Measurements from ENCODE around the gene ZGPAT.
"Not testable (repeated sequence)": the region's sequence is repeated elsewhere in the genome, so short reads cannot be mapped to it uniquely, and the experiment has no call there.

The ZGPAT gene

DNA sequence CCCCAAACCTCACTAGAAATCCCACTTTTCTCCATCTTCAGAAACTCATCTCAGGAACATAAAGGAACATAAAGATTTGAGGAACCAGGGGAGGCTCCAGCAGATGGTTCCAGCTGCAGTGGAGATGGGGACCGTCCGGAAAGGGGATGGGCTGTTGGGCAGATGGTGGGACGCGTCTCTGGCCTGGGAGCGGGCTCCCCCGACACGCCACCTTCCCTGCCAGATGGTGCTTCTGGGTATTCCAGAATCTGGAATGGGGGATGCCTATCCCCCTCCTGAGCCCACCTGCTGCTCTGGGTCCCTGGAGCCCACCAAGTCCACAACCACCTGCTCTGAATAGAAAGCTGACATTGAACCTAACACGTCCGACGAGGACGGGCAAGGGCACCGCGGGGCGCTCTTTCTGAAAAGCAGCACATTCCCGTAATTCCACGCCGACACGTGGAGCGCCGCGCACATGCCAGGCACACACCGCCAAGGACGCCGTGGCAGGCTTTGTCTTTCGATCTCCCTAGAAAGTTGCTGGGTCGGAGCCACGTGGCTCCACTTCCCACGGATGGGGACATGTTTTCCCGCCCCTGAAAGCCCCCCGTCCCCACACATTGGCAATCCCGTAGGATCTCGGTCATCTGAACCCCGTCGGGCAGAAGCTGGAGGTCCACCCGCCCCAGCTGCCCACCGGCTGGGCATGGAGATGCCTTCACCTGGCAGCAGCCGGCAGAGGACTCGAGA, 59.0 kb downstream of the ZGPAT start:
- DNase-seq = no peak

DNA sequence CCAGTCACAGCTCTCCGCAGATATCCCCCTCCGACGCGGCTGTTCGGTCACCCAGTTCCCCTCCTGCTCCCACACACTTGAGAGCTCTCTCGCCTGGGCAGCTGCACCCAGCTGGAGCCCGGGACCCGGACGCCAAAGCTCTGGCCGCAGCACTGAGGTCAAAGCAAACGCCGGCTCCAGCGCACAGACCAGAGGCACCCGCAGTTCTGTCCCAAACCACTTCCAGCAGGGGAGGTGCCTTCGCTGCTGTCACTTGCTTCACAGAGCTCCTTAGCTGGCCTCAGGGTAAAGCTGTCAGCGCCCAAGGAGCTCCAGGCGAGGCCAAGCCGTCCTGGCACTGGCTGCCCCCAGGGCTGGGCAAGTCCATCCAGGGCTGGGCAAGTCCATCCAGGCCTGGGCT, 59.6 kb downstream of the ZGPAT start:
- no peak for DNase-seq

DNA sequence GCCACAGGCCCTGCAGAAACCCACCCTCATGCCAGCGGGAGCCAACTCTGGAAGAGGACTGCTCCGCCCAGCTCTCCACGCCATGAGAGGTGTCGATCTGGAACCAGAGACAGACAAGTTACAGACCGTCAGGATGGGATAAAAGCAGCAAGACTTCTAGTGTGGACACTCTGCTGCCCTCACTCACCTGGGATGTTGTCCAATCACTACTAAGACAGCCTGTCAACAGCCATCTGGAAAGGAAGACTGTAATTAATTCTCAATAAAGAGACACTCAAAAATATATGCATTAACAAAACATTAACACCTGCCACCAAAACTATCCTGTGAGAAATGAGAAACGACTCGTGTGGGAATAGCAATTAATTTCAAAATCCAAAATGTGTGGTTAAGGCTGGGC, 60.0 kb downstream of the ZGPAT start:
- no peak for DNase-seq

DNA sequence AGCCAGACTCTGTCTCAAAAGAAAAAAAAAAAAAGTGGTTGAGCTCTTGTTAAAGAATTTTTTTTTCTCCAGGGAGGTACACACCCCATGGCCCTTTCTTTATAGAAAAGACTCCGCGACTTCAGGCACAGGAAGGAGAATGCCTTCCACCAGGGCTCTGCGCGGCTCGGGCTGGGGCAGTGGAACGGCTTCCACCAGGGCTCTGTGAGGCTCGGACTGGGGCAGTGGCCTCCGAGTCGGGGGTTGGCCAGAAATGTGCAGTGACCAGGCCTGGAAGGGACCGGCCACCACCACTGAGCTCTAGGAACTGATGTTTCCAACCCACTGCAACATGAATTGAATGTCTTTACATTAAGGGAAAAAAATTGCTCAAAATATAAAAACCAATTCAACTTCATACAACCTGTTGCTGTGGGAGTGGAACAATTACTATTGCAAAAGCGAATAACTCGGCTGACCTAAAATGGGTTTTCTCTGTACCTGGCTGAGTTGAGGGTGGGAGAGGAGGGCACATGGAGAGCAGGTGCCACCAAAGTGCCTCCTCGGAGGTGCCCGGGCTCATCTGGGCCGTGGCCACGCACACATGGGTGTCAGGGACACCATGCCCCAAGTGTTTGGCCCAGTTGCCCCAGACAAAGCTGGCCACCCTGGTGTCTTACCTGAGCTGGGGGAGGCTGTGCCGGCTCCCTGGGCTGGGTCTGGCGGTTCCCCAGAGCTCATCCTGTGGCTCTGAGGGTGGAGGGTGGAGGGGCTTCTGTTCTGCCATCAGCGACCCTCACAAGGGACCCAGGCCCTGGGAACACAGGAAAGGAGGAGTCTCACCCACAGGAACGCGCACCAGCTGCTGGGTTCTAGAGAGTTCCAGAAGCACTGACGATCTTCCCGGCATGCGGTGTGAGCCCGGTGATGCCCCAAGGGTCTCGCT, 61.0 kb downstream of the ZGPAT start:
- DNase-seq = no peak

DNA sequence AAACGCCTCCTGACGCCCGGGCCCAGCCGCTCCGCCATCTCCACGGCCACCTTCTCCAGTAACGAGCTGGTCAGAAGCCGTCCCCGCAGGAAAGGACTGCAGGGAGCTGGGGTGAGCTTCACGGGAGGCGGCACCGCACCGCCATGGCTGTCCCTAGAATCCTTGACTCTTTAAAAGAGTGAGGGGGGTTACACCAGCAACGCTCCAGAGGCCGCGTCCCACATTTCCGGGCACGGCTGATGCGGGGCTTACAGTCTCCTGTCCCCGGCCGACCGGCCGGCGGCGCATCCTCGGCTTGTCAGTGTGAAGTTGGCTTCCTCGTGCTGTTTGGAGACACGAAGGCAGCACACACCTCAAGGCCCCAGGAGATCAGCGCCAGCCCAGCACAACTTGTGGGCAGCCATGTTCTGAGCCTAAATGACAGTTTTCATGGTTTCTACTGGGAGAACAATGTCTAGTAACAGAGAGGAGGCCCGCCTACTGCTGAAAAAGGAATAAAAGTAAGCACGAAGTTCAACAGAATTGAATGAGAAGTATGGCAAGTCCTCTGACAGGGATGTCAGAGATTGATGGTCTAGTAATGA, 62.1 kb downstream of the ZGPAT start:
- no peak for DNase-seq

DNA sequence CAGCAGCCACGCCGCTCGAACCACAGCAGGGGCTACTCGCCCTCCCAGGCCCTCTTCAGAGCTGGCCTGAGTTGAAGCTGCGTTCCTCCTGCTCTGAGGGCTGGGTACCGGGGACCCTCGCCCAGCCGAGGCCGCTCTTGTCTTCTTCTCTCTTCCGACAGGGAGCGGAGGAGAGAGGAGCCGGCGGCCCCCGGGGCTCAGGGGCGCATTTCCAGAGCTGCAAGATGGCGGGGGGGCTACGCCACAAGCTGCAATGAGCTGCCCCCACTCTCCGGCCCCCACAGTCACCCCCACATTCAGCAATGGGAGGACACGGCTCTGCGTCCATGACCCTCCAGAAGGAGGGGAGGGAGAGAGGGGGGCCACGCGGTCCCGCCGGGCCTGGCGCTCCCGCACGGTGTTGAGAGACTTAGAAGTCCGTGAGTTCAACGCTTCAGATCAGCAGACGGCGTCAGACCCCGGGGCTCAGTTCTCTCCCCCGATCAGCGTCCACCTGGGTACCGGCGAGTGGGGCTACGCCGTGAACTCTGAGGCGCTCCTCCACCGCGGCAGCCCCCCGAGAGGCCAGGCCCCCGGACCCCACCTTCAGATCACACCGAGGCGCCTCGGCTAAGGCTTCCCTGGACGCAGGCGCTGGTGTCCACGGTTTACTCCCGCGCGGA, 63.3 kb downstream of the ZGPAT start:
- no peak for DNase-seq

DNA sequence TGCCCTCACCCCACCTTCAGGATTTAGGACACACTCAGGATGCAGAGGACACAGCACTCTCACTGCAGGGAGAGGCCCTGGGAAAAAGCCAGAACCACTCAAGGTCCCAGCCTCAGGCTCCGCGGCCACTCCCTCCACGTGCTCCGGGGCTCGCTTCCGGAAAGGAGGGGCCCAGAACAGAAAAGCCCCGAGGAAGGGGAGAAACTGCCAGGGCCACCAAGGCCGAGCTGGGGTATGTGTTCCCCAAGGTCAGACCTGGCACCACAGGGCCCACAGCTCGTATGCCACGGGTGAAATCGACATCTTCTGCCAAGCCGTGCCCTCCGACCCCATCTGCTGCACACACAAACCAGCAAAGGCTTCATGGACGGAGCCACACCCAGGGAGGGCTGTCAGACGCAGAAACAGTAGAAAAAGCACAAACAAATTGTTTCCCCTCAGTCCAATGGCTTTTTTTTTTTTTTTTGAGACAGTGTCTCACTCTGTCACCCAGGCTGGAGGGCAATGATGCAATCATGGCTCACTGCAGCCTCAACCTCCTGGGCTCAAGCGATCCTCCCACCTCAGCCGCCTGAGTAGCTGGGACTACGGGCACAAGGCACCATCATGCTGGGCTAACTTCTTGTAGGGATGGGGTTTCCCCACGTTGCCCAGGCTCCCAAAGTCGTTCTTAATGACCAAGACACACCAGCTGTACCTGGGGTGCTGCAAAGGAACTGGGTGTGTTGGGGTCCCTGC, 65.1 kb downstream of the ZGPAT start:
- DNase-seq = no peak

DNA sequence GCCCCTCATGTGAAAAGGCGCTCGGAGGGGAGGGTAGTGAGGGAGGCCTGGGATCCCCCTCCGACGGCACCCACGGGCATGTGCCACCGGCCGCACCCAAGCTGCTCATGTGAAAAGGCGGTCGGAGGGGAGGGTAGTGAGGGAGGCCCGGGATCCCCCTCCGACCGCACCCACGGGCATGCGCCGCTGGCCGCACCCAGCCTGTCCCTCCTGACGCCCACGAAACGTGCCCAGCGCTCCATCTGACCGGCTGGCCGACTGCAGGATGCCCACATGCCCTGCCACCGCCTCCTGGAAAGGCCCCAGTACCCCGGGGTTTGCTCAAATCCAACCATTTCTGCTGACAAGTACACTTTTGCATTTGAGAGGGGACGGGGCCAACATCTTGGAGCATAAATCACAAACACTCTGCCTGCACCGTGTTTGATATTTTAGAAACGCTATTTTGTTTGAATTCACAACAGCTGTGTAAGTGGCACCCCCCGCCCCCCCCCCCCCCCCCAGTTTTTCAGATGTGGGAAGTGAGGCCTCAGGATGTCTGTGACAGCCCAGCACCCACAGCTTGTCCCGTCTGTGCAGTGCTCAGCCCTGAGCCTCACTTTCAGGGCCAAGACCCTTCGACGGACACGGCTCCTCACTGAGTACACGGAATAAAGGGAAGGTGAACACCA, 65.9 kb downstream of the ZGPAT start:
- DNase-seq = no peak

DNA sequence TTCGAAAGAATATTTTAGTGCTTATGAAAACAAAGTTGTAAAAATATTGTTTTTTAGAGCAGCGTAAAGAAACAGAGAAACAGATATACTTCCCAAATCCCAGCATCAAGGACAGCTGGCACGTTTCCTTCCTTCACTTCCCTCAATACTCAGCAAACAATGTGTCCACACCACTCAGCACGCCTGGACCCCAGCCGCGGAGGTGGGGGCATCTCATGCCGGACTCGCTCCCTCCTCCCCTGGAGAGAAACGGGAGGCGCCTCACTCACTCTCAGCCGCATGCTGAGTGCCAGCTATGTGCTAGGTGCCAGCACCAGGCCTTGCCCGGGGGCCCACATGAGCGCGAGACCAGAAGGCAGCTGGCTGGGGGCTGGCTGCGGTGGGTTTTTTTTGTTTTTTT, 66.5 kb downstream of the ZGPAT start:
- no peak for DNase-seq

DNA sequence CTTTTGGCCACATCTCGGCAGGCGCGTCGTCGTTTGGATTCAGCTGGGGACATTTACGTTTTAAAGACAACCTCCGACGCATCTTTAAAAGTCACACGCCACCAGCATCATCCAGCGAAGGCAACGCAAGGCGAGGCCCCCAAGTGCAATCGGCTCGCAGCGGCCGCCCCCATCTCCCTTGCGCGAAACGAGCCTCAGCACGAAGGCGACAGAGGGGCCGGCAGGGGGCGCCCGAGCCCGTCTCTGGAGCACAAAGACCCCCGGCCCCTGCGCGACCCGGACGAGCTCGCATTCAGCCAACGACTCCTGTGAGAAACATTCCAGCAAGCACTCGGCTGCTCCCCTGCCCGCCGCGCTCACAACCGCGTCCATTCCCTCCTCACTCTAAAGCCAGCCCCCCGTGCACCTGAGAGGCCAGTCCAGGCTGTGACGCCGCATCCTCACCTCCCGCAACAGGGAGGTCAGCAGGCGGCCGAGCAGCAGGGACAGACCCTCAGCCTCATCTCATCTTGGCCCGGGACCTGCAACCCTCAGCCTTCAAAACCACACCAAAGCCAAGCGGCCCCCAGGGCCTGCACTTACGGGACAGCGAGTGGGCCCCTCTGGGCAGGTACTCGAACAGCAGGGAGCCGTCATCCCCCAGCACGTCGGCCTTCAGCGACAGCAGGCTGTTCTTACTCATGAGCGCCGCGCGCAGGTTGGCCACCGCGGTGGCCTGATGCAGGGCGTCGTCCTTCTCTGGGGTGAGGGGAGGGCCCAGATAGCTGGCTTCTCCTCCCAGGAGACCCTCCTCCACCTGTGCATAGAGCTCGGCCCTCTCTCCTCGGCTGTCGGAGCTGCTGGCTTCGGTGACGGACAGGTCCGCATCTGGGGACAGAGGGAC, 67.5 kb downstream of the ZGPAT start:
- DNase-seq = no peak

DNA sequence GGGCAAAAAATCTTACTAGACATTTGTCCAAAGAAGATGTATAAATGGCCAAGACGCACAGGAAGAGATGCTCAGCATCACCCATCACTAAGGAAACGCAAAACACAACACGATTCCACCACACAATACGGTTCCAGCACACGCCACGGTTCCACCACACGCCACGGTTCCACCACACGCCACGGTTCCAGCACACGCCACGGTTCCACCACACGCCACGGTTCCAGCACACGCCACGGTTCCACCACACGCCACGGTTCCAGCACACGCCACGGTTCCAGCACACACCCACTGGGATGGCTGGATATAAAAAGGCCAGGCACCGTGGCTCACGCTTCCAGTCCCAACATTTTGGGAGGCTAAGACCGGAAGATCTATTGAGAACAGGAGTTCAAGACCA, 69.0 kb downstream of the ZGPAT start:
- DNase-seq = not testable (repeated sequence)

DNA sequence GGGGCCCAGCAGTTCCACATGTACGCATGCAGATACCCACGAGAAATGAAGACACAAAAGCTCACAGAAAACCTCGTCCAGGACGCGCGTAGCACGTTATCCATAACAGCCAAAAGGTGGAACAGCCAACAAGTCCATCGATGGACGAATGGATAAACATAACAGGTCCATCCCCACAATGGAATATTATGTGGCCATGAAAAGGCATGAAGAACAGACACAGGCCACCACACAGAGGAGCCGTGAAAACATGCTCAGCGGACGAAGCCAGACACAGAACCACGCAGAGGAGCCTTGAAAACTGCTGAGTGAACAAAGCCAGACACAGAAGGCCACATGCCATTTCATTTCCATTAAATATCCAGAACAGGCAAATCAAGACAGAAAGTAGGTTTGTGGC, 69.8 kb downstream of the ZGPAT start:
- no peak for DNase-seq

DNA sequence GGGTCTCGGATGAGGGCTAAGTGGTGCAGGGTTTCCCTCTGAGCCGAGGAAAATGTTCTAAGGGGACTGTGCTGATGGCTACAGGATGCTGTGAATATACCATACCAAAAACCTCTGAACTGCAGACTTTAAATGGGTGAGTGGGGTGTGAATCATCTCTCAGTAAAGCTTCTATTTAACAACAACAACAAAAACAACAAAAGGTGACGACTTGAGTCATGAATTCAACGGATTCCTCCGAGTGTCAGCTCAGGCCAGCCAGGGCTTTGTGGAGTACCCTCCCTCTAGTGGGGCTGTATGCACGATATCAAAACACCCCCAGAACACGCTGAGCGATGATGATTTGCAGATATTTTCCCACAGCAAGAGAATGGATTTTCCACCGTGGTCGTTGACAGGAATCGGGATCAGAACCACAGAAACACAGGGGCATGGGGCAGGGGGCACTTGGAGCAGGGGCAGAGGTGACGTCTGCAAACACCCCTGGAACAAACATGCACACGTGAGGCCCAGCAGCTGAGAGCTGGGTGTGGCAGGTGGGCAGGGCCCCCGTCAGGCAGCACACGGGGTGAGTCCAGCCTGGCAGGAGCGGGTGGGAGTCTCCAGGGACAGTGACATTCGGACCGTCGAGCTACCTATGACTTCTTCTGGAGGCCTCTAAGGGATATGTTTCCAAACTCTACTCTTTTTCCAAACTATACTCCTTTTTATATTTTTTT, 70.4 kb downstream of the ZGPAT start:
- DNase-seq = no peak

DNA sequence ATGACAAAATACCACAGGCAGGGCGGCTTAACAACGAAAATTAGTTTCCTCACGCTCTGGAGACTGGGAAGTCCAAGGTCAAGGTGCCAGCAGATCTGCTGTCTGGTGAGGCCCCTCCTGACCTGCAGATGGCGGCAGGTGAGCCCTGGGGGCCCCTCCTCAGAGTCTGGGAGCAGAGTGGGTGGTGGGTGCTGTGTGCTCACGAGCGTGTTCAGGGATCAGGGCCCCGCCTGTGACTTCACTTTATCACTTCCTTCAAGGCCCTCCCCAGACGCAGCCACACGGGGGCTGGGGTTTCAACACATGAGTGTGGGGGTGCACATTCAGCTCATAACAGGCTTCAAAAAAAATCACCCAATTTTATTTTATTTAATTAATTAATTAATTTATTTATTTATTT, 71.0 kb downstream of the ZGPAT start:
- no peak for DNase-seq

DNA sequence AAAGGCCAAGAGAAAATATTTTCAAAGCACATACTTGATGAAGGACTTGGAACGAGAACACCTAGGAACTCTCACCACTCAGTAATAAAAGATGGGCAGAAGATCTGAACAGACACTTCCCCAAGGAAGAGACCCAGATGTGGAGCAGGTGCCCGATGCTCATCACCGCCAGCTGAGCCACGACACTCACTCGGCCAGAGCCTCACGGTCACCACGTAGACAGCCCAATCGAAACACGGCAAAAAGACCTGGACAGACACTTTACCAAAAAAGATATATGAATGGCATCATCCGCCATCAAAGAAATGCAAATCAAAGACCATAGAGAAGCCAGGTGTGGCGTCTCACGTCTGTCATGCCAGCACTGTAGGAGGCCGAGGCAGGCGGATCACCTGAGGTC, 73.3 kb downstream of the ZGPAT start:
- no peak for DNase-seq

DNA sequence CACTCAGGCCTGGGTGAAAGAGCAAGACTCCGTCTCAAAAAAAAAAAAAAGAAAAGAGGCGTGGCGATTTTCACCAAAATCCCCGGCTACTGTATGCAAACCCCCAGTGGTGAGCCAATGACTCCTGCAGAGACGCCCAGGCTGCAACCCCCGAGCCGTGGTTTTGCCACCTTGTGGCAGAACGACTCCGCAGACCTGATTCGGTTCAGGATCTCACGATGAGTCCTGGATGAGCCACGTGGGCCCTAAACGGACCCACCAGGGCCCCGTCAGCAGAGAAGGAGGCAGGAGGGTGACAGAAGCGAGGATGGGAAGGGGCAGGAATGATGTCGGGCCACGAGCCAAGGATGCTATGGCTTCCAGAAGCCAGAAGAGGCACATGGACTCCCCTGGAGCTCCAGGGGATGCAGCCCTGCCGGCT, 74.2 kb downstream of the ZGPAT start:
- DNase-seq = no peak

DNA sequence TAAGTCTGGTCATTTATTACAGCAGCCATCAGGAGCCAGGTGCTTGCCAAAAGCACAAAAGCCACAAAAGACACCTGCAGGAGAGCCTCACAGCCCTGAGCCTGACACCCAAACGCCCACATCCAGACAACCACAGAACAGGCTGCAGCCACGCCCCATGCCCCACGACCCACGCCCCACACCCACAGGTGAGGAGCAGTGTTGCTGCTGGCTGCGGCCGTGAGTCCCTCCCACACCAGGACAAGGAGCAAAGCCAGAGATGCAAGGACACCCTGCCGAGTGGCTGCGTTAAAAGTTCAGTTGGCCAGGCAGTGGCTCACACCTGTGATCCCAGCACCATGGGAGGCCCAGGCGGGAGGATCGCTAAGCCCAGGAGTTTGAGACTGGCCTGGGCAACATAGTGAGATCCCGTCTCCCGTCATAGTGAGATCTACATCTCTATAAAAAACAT, 74.7 kb downstream of the ZGPAT start:
- DNase-seq = no peak

DNA sequence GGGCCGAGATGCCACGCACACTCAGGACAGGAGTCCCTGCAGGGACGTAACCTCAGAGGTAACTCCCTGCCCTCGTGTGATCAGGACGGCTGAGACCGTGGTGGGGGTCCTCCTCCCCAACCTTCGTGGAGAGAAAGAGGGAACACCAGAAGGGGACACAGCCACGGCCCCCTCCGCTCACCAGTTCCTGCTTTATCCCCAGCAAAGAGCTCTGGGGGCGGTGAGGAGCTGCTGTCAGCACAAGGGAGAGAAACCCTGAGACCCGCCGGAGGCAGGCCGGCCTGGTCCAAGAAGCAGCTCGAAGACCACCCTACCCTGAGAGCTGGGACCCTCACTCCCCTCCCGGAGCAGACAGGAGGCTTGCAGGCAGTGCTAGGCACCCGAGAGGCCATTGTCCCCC, 76.1 kb downstream of the ZGPAT start:
- no peak for DNase-seq

DNA sequence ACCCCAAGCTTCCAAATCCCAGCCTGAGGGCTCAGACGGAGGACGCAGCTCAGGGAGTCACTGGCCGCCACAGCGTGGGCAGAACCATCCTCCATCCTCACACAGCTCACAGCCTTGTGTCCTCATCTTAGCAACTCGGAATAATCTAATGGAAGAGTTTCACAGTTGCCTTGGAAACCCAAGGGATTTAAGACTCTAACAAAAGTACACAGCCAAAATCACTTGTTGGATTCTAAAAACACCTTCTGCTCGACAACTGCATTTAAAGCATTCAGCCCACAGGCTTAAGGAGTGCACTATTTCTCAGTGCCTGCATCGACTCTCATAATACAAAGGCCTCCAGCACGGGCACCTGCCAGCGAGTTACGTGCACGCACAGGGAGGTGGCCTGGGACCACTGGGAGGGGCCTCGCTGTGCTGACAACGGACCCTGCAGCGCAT, 77.9 kb downstream of the ZGPAT start:
- peak; percentile 46 for DNase-seq

Data from NCI-H2107 (cell line).